ENCODE measurements around the gene SOX13.

DNA sequence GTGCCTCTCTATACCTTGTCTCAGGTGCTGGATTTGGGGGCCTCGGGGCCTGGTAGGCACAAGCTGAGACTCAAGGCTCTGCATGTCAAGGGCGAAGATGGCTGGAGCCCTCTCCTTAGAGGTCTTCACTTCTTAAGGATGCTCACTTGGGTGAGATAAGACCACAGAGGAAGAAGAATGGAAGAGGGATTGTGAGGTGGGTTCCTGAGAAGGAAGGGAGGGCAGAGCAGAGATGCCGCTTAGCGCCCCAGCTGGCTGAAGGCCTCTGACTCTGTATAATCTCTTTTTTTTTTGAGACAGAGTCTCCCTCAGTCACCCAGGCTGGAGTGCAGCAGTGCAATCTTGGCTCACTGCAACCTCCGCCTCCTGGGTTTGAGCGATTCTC, 32.2 kb downstream of the SOX13 start:
- TF ChIP-seq EZH2phosphoT487 (IDR thresholded peaks at IDR 0.05; ENCODE audit: borderline replicate concordance, low read length) = no peak
- TF ChIP-seq, protein P1, sequence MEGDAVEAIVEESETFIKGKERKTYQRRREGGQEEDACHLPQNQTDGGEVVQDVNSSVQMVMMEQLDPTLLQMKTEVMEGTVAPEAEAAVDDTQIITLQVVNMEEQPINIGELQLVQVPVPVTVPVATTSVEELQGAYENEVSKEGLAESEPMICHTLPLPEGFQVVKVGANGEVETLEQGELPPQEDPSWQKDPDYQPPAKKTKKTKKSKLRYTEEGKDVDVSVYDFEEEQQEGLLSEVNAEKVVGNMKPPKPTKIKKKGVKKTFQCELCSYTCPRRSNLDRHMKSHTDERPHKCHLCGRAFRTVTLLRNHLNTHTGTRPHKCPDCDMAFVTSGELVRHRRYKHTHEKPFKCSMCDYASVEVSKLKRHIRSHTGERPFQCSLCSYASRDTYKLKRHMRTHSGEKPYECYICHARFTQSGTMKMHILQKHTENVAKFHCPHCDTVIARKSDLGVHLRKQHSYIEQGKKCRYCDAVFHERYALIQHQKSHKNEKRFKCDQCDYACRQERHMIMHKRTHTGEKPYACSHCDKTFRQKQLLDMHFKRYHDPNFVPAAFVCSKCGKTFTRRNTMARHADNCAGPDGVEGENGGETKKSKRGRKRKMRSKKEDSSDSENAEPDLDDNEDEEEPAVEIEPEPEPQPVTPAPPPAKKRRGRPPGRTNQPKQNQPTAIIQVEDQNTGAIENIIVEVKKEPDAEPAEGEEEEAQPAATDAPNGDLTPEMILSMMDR (IDR thresholded peaks at IDR 0.05; ENCODE audit: low read depth, low read length, poor library complexity, severe bottlenecking) = no peak

Data from DOHH2 (cell line).